Measurements from ENCODE around the gene IFNL2. TPM values are rescaled to one million over a fixed set of nuclear protein-coding genes. Genes with fewer than 3 reads are reported as not detected.
"Not testable (repeated sequence)": the region's sequence is repeated elsewhere in the genome, so short reads cannot be mapped to it uniquely, and the experiment has no call there.

IFNL2 gene
- total and polyA plus RNA-seq, 9 donors, result not detected

- TF ChIP-seq EP300 (IDR thresholded peaks at IDR 0.05) (no peak), POLR2A (IDR thresholded peaks at IDR 0.05) (no peak), CTCF (IDR thresholded peaks at IDR 0.05) (no peak)
- no peak for DNase-seq
- Histone ChIP-seq H3K9me3 (no peaks in the 10 kb centered on the region), H3K27me3 (no peaks in the 10 kb centered on the region), H3K36me3 (no peaks in the 10 kb centered on the region), H3K27ac (no peak overlapping the region), H3K4me1 (ENCODE audit: insufficient read depth) (no peaks in the 10 kb centered on the region), H3K4me3 (no peak overlapping the region)
- intact Hi-C loops (cut with DNase I), result no loop called here
- WGBS, 3 donors, result 37 to 68% (median 48%) methylated on average over 66 to 82 of the region's 82 CpGs
Observed at GRCh38 chr19:39307822-39308530, 39.8 kb downstream of the IFNL2 start.

GRCh38 chr19:39308531-39309304, 40.5 kb downstream of the IFNL2 start:
- H3K4me3 ChIP-seq, result no peak overlapping the region
- no peaks in the 10 kb centered on the region for H3K36me3 ChIP-seq
- H3K9me3 ChIP-seq, result no peaks in the 10 kb centered on the region
- no peaks in the 10 kb centered on the region for H3K27me3 ChIP-seq
- TF ChIP-seq CTCF (IDR thresholded peaks at IDR 0.05), result no peak
- TF ChIP-seq POLR2A (IDR thresholded peaks at IDR 0.05), result no peak
- TF ChIP-seq EP300 (IDR thresholded peaks at IDR 0.05), result no peak
- no peak overlapping the region for H3K27ac ChIP-seq
- no peaks in the 10 kb centered on the region for H3K4me1 ChIP-seq (ENCODE audit: insufficient read depth)
- DNase-seq, result no peak
- intact Hi-C loops (cut with DNase I), result no loop called here
- WGBS, 3 donors, result 59 to 64% (median 59%) methylated on average over 18 of the region's 18 CpGs

- H3K27me3 ChIP-seq; H3K27ac ChIP-seq; H3K36me3 ChIP-seq; H3K4me1 ChIP-seq (ENCODE audit: insufficient read depth); DNase-seq; H3K9me3 ChIP-seq; intact Hi-C loops (cut with DNase I); H3K4me3 ChIP-seq: not testable (repeated sequence)
- WGBS, 3 donors, result 85 to 97% (median 97%) methylated on average over 7 of the region's 7 CpGs
Observed at GRCh38 chr19:39309305-39309670, 41.1 kb downstream of the IFNL2 start.

GRCh38 chr19:39310558-39311311, 42.5 kb downstream of the IFNL2 start:
- no peak for DNase-seq
- Histone ChIP-seq H3K9me3 (no peaks in the 10 kb centered on the region), H3K27ac (no peak overlapping the region), H3K4me1 (ENCODE audit: insufficient read depth) (no peaks in the 10 kb centered on the region), H3K27me3 (no peaks in the 10 kb centered on the region), H3K4me3 (no peak overlapping the region), H3K36me3 (no peaks in the 10 kb centered on the region)
- intact Hi-C loops (cut with DNase I), result no loop called here
- TF ChIP-seq EP300 (IDR thresholded peaks at IDR 0.05), result no peak
- no peak for TF ChIP-seq CTCF (IDR thresholded peaks at IDR 0.05)
- no peak for TF ChIP-seq POLR2A (IDR thresholded peaks at IDR 0.05)
- 40 to 45% (median 41%) methylated on average over 11 of the region's 11 CpGs for WGBS, 3 donors
